A204.1 (cell line): ENCODE results near the gene LMO1.

ENCODE experiments used
- FAIRE-seq: peaks from 2 replicates; lab custom pipeline; 2012; peaks lifted over from hg19 to GRCh38; lab: Jason Lieb, UNC

Gene LMO1

DNA sequence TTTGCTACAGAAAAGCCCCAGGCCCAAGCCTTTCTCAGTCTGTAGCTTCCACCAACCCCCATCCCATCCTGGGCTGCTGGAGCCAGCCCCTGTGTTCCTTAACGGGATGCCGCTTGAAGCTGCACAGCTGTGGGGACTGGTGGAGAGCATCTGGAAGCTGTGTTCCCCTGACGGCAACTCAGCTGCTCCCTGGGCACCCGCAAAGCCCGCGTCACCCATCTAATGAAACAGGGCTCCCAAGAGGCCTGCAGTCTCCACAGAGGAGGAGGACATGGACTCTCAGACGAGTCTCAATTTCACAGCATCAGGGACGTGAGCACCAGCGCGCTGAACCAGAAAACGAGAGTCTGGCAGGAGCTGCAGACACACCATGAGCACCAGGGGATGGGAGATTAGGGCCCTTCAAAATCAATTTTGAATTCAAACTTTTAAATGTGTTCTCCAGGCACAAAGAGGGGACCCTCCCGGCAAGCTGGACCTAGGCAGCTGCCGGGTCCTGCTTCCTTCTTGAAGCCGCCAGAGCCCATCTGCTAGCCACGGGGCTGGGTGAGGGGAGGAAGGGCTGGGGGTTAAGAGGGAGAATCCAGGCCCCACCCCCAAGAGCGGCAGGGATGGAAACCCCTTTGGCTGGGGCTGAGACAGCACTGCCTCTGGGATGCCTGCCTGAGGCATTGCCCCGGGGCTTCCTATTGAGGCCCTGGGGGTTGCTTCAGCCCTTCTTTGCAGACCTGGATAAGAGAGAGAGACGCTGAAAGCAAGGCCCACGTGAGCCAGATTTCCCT, 21.0 kb downstream of the LMO1 start:
- no peak for FAIRE-seq

DNA sequence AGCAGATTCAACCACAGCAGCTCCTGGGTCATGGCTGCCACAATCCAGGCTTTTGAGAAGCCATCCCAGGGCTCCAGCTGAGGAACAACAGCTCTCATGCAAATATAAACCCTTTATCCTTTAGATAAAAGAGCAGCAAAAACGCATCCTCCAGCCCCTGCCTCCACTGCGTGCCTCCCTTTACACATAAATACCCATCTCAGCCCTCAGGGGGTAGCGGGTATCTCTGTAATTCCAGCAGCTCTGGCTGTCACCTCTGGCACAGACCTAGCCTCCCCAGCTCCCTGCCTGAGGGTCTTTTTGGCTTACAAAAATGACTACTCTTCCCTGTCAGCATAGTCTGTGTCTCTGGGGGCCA, 21.6 kb downstream of the LMO1 start:
- FAIRE-seq: no peak

DNA sequence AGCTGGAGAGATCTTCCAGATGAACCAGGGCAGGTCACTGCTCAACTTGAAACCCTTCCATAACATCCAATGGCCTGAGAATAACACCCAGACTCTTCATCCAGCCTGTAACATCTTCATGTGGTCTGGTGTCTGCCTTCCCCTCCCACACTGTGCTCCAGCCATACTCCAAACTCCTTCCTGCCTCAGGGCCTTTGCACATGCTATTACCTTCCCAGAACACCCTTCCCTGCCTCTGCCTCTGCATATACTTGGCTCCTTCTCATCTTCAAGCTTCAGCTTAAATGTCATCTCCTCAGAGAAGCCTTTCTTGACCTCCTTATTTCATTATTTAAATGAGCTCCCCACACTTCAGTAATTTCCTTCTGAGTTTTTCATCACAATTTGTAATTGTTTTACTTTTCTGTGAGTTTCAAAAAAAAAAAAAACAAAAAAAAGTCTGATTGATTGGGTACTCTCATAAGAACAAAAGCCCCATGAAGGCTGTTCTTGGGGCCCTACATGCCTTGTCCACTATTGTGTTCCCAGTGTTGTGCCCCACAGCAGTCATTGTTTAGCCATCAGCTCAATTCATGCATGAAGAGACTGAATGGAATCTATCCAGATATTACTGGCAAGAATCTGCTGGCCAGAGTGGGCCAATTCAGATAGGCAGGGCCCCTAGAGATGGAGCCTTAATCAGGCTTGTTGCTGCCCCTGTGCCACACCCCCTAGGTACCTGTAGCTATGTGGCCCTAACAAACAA, 22.1 kb downstream of the LMO1 start:
- no peak for FAIRE-seq

DNA sequence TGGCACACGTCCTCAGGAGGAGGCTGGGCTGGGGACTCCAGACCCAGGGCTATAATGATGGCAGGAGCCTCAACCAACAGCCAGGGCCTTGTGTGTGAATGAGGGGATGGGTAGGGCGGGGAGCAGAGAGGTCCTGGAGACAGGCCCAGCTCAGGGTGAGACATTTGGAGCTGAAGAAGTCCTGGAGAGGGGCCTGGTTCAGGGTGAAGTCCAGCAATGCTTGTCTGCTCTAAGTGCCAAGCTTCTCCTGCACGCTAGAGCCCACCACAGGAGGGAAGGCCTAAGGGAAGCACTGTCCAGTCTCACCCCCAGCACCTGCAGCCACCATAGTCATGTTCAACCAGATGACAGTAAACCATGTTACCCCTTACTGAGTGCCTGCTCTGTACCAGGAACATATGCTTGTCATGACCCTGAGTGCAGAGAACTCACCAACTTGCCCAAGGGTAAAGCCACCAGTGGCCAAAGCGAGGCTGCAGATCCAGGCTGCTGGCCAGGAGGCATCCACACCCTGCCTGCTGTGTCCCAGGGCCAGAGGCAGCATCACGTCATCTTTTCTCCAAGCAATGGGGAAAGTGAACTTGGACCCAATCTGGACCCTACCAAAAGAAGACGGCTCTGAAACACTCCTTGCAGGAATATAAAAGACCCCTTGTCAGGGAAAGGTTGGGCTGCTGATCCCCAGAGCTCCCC, 24.0 kb downstream of the LMO1 start:
- no peak for FAIRE-seq

DNA sequence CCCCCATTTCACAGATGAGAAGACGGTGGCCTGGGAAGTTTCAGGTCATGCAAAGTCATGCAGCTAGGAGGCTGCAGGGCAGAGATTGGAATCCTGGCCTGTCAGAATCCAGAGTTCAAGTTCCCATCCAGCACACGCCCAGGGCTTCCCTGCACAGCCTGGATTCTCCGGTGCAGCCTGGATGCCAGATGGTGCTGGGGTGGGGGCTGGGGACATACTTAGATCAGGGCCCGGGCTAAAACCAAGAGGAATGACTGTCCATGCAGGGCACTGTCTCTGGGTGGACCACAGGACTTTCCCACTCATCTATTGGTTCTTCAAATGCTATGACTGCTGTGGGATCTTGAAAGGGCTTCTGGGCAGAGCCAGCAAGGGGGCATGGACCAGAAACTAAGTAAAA, 24.6 kb downstream of the LMO1 start:
- FAIRE-seq: no peak

DNA sequence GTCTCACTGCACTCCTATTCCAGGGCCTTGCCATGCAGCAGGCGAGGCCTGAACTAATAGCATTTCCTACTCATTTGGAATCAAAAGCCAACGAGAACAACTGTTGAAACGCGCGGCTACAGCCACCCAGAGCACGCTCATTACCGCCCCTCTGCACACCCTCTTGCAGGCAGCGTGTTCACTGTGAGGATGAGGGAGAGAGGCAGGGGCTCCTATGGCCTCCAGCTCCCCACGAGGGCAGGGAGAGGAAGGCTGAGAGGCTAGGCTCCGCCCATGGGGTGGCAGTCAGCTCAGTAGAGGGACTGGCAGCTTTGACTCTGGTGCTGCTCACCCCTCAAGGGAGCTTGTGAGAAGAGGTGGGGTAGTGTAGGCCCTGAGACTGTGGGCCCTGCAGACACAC, 26.2 kb downstream of the LMO1 start:
- no peak for FAIRE-seq

DNA sequence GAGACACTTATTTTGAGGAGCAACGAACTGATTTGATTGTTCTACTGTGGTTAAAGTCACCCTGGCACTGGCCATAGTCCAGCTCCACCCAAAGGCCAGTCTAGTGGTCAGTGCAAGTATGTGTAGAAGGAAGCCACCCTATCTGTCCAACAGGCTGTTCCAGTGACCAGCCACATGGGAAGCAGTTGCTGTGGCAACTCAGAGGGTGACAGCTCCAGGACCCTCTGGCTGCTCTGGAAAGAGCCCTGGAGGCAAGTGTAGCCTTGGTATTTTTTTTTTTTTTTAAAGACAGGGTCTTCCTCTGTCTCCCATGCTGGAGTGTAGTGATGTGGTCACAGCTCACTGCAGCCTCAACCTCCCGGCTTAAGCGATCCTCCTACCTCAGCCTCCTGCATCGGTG, 27.8 kb downstream of the LMO1 start:
- FAIRE-seq: no peak

DNA sequence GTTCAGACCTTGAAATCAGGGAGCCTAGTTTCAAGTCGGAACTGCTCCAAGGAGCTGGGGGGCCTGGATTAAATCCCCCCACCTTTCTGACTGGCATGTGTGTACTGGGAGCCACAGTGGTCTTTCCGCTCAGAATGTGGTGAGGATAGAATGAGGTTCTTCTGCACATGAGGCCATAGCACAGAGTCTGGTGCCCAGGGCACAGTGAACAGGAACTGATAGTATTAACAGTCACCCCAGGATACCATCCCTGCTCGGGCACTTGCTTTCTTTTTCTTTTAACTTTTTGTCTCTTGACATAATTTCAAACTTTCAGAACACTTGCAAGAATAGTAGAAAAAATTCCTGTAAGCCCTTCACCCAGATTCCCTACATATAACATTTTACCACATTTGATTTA, 28.8 kb downstream of the LMO1 start:
- FAIRE-seq: no peak

DNA sequence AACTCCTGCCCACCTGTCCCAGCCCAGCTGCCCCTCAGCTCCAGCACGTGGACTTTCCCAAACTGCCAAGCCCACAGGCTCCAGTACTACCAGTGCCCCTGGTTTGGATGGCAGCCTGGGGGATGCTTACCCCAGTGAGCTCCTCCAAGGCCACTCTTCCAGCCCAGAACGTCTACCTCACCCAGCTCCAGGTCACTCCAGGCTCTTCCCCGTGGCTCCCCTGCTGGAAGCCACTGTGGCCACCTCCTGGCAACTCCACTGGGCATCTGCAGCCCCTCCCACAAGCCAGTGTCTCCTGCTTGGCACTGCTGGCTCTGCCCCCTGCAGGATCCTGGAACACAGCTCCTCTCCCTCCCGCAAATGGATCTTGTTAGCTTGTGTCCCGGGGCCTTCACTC, 29.3 kb downstream of the LMO1 start:
- FAIRE-seq: no peak

DNA sequence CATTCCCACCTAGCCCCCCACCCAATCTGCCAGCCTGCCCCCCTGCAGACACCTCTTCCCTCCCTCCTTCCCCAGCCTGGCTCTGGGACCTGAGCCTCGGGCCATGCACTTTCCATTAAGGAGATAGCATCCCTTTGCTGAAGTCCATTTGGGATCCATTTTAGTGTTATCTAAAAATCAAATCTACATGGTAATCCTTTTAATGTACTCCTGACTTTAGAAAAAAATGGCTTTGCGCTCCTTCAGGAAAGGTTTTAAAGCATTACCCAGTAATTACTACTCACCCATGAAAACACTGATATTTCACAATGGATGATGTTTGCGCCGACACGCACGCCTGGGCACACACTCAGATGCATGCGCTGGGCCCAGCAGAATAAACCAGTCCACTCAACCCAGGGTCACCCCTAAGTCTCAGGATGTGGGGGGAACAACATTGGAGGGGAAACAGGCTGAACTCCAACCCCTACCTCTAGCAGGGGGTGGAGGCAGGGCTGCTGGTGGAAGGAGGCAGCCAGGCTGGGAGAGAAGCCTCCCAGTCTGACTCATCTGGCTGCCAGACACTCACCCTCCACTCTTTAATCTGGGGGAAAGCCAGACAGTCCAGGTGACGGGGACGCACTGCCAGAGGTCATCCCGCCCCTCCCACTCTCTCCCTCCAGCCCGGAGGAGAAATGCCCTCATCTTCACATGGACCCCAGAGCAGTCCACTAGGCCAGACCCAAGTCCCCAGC, 29.8 kb downstream of the LMO1 start:
- FAIRE-seq: no peak

DNA sequence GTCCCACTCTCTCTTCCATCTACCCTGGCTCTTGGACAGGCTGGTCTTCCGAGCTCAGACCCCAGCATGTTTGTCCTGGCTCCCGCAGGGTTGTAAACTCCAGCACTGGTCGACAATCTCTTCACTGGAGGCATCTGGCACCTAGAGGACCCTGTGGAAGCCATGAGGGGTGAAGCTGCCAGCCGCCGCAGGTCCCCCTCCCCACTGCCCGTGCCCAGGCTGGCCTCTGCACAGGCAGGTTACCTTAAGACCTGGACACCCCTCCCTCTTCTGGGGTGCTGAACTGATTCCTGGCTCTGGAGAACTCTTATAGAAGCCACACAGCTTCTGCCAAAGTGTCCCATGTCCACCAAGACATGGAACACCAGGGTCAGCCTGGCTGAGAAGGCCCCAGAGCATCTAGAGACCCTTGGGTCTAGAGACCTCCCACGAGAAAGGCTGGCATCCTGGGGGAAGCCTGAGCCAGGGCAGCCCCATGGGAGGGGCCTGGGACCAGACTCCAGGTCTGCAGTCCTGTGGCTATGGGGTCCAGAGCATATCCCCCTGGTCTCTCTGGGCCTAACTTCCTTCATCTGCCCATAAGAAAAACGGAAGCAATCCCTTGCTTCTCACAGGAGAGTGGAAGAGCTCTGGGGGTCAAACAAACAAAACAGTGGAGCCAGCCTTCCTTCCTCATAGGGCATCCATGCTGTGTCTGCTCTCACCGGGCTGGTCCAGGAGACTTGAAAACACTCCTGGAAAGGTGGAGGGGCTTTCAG, 30.6 kb downstream of the LMO1 start:
- no peak for FAIRE-seq

DNA sequence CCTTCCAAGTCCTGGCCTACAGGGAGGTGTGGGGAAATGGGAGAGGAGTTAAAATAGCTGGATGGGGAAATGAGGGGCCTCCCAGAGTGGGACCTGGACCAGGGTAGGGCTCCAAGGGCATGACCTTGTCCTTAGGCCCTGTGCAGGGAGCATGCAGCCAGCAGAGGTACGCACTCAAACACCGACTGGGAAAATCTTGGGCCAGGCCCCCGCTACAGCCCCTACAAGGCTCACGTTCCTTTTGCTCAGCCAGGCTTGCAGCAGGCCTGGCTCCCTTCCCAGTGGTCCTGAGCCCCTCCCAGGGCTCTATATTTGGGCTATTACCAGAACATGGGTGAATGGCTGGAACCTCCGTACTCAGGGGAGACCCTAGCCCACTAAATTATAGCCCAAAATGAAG, 31.3 kb downstream of the LMO1 start:
- FAIRE-seq: no peak

DNA sequence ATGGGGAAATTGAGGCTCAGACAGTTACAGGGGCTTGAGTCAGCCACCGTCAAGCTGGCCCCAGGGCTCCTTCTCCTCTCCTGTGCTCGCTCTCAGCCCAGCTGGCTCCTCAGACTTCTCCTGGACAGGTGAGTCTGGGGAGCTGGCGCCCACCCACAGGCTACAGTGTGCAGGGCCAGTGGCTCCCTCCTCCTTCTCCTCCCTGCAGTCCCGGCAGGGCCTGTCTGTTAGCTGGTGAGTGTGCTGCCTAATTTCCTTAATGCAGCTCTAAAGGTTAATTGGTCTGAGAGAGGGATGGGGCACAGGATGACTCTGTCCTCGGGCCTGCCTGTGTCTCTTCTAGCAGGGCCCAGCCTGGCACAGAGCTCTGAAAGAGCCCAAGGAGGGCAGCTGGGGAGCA, 31.7 kb downstream of the LMO1 start:
- no peak for FAIRE-seq

DNA sequence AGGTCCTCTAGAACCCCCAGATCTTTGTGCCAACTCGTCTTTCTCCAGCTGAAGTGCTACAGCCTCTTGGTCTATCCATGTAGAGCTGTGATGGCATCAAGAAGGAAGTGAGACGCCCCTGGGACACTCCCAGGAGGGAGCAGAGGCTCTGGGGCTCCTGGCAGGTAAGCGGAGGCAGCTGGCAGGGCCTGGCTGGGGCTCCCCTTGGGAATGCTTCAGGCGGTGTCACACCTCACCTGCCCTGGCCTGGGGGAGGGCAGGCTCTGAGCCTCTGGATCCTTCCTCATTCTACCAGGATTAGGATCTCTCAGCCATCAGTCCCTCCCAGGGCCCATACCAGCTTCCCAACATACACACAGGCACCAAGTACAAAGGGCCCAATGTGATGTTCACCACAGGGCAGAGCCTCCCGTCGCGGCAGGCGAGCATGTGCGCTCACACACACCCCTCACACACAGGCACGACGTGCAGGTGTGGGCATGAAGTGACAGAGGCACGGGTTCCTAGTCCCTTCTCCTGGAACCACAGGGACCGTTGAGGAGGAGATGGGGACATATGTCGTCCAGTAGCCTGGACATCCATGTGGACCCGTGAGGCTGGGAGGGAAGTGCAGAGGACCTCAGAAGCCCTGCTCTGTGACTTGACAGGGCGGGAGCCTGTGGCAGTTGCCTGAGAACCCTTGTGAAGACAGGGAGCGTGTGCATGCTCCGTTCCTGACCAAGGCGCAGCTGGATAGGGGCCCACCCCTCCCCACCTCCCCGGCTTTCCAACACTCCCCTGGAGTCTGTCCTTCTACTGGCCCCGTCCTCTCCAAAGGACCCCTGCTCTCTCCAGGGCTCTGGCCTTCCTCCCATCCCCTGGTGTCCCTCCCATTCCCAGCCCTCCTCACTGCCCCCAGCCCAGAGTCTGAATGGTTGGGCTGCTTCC, 32.5 kb downstream of the LMO1 start:
- no peak for FAIRE-seq

DNA sequence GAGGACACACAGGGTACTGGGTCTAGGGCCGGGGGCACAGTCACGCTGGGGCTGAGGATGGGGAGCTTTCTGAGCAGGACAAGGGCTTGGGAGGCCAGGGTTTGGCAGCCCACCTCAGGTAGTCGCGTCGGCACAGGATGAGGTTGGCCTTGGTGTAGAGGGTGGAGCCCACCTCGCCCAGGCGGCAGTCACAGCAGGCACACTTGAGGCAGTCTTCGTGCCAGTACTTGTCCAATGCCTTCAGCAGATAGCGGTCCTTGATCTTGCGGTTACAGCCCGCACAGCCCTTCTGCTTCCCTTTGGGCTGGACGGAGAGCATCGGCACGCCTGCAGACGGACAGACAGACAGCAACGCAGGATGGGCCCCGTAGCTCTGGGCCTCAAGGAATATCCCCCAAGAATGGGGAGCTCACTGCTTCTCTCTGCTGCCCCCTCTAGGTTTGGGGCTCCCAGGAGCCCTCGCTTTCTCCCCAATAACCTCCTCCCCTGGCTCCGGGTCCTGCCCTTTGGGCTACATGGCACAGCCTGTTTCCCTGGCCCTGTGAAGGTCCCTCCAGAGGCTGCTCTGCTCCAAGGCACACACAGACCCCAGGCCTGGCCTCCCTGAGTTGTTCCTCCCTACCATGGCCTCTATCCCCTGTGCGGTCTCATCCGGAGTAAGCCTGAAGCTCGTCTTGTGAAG, 33.4 kb downstream of the LMO1 start:
- FAIRE-seq: no peak

DNA sequence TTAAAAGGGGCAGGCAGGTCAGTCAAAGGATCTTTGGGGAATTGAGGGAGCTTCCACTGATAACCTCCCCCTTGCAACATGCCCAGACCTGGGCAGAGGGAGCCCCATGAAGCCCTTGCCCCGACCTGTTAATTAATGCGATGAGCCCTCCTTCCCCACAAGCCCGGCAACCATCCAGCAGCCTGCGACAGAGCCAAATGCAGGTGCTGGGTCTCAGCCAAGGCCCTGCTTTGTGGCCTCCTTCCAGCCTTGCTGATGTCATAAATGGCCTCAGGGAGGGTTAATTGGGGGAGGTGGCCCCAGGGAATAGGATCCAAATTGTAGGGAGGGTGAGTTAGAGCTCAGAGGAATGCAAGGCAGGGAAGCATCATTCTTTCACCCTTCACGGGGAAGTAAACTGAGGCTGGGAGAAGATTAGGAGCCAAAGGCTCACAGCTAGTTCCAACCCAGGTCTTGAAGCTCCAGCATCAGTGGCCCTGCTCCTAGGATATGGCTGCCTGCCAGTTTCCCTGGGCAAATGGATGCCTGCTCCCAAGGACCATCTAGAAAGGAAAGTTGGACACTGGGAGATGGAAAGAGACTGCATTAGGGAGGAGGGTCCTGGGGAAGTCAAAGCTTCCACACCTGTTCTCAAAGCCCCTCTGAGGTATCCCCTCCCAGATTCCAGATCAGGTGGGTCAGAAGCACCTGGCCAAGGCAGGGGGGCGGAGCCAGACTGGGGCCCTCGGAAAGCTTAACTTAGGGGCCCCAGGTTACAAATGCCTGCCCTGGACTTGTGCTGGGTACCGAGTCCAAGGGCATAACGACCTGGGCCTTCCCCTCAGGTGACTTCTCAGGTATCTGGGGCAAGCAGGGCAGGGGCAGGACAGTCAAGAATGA, 34.1 kb downstream of the LMO1 start:
- FAIRE-seq: no peak

DNA sequence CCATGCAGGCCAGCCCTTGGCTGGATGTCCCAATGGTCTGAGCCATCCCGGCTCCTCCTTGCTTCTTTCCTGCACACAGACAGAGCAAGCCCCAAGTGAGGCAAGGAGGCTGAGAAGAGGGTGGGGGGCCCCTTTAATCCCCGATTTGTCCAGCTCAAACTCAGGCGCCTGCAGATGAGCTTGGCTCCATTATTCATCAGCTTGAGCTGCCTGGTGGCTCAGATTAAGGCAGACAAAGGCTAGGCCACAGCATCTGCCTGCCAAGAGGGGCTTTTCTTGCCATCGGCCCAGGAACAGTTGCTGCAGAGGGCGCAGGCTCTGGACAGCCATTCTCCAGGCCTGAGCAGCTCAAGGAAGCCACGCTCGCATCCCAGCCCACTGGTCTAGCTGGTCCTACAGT, 35.4 kb downstream of the LMO1 start:
- no peak for FAIRE-seq

DNA sequence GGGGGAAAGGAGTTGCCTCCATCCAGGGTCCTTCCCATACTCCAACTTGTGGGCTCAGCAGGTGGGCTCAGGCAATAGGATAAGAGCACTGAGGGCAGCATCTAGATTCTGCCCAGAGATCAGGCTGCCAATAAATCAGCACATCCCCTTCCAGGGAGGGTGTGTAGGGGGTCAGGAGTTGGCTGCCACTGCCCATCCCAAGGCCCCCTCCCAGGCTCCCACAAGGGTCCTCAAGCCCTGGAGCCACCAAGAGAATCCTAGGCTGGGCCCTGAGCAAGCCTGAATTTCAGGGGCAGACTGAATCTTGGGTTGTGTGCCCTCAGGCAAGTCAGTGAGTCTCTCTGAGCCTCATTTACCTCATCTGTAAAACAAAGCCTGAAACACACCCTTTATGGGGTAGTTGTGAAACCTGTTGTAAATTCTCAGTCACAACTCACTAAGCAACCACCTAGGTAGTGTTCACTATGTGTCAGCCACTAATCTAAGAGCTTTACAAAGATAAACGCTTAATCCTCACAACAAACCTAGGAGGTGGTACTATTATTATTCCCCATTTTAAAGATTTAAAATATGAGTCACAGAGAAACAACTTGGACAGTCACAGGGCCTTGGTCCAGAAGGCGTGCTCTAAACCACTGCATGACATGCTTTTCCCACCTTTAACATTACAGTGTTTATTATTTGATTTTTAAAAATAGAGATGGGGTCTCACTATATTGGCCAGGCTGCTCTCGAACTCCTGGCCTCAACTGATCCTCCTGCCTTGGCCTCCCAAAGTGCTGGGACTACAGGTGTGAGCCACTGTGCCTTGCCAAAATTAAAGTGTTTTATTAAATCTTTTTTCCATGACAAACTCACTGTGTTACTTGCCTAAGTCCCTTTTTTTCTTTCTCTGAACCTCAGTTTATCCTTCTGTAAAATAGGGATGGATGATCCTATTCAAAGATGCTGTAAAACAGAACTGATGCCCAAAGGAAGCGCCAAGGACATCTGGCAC, 36.2 kb downstream of the LMO1 start:
- no peak for FAIRE-seq
